GM23338 (cell line): ENCODE data around the gene ACOX2. TPM values are rescaled to one million over a fixed set of nuclear protein-coding genes. Genes with fewer than 3 reads are reported as not detected.

Experiments used
- ATAC-seq: fragments of 200-7000 bp; cut with Tn5 transposase; 3 replicates; pipeline ENCODE4 v1.9.1; 2020
- DNase-seq: peaks from one replicate; pipeline ENCODE4 v3.0.0-alpha.2; 2015; ENCODE audit warnings: low spot score
- H2AFZ ChIP-seq: fragments of 200-600 bp; sonication (generic); 2 replicates; pipeline ENCODE4 v1.8.0; 2016; ENCODE audit warnings: antibody characterized with exemption, mild to moderate bottlenecking, moderate library complexity
- H3F3A ChIP-seq: fragments of 200-600 bp; sonication (generic); replicated peaks from 2 replicates; pipeline ENCODE4 v1.8.0; 2017; ENCODE audit warnings: antibody characterized with exemption, mixed run types, low read depth
- H3K27ac ChIP-seq: fragments of 200-600 bp; sonication (generic); 2 replicates; pipeline ENCODE4 v1.6.1; 2016; ENCODE audit warnings: low read depth
- H3K27me3 ChIP-seq: fragments of 200-600 bp; sonication (generic); 2 replicates; pipeline ENCODE4 v1.8.0; 2016; ENCODE audit warnings: mild to moderate bottlenecking, mixed run types, moderate library complexity; ENCODE audit not compliant: insufficient read depth
- H3K36me3 ChIP-seq: fragments of 200-600 bp; sonication (generic); 2 replicates; pipeline ENCODE4 v1.8.0; 2016; ENCODE audit warnings: mild to moderate bottlenecking; ENCODE audit not compliant: insufficient read depth
- H3K4me1 ChIP-seq: fragments of 200-600 bp; sonication (generic); 2 replicates; pipeline ENCODE4 v1.8.0; 2016; ENCODE audit warnings: mild to moderate bottlenecking, moderate library complexity; ENCODE audit not compliant: insufficient read depth
- H3K4me2 ChIP-seq: fragments of 200-600 bp; sonication (generic); 2 replicates; pipeline ENCODE4 v1.7.1; 2017; ENCODE audit warnings: mixed run types
- H3K4me3 ChIP-seq: fragments of 200-600 bp; sonication (generic); 2 replicates; pipeline ENCODE4 v1.6.1; 2016; ENCODE audit warnings: mixed run types
- H3K79me2 ChIP-seq: fragments of 200-600 bp; sonication (generic); replicated peaks from 2 replicates; pipeline ENCODE4 v1.8.0; 2017; ENCODE audit warnings: mild to moderate bottlenecking; ENCODE audit not compliant: insufficient read depth
- H3K9me2 ChIP-seq: fragments of 200-600 bp; sonication (generic); 2 replicates; pipeline ENCODE4 v1.8.0; 2017; ENCODE audit not compliant: insufficient read depth
- H4K20me1 ChIP-seq: fragments of 200-600 bp; sonication (generic); replicated peaks from 2 replicates; pipeline ENCODE4 v1.8.0; 2017; ENCODE audit warnings: mild to moderate bottlenecking; ENCODE audit not compliant: insufficient read depth
- H3K27ac Mint-ChIP-seq: 2 replicates; pipeline ENCODE4 v1.8.0; 2020; ENCODE audit warnings: inconsistent platforms, mild to moderate bottlenecking, moderate library complexity, mixed read lengths
- H3K27me3 Mint-ChIP-seq: 3 replicates; pipeline ENCODE4 v1.8.0; 2022; ENCODE audit warnings: low read depth, mild to moderate bottlenecking, moderate library complexity, mixed read lengths, inconsistent platforms; ENCODE audit not compliant: insufficient read depth, poor library complexity
- H3K36me3 Mint-ChIP-seq: 3 replicates; pipeline ENCODE4 v1.8.0; 2021; ENCODE audit warnings: low read depth, mild to moderate bottlenecking, inconsistent platforms, moderate library complexity, mixed read lengths
- H3K4me1 Mint-ChIP-seq: 3 replicates; pipeline ENCODE4 v1.8.0; 2020; ENCODE audit warnings: mild to moderate bottlenecking, inconsistent platforms, mixed read lengths
- H3K4me3 Mint-ChIP-seq: 3 replicates; pipeline ENCODE4 v1.8.0; 2021; ENCODE audit warnings: moderate library complexity, mild to moderate bottlenecking, inconsistent platforms, mixed read lengths
- H3K9me3 Mint-ChIP-seq: 3 replicates; pipeline ENCODE4 v1.8.0; 2020; ENCODE audit warnings: moderate library complexity, mild to moderate bottlenecking, inconsistent platforms, mixed read lengths
- CREB1 ChIP-seq: fragments of 250-450 bp; sonication (Bioruptor Pico); IDR thresholded peaks from 2 replicates; pipeline ENCODE4 v1.5.0; 2020; ENCODE audit warnings: low read depth, mild to moderate bottlenecking, moderate library complexity
- NANOG ChIP-seq: IDR thresholded peaks from 2 replicates; pipeline ENCODE4 v1.6.1; 2016; ENCODE audit warnings: antibody characterized with exemption, borderline replicate concordance
- REST ChIP-seq: IDR thresholded peaks from one replicate; pipeline ENCODE4 v1.6.1; 2018; ENCODE audit warnings: antibody characterized with exemption; ENCODE audit not compliant: unreplicated experiment
- ZNF462 ChIP-seq: fragments of 250-450 bp; sonication (Bioruptor Pico); IDR thresholded peaks from 2 replicates; pipeline ENCODE4 v1.5.0; 2020; ENCODE audit warnings: mild to moderate bottlenecking, moderate library complexity
- polyA plus RNA-seq: library from polyadenylated mRNA; unstranded; fragments of >200 nt; fragmentation: Nextera tagmentation; extraction: Ambion mirVana; gene quantifications from 2 replicates; pipeline ENCODE4 v1.2.1, GENCODE V29; 2016
- total RNA-seq: library from RNA; depleted of rRNA; stranded (reverse); fragments of >200 nt; shearing (Covaris generic); gene quantifications from 2 replicates; pipeline ENCODE4 v1.2.3, GENCODE V29; 2014

ACOX2 gene
- total and polyA plus RNA-seq, 2 experiments from 2014 or later: 1.1 to 1.9 TPM

- H3K4me1 ChIP-seq: no peaks in the 10 kb centered on the region
- no peak overlapping the region for H3K27ac ChIP-seq
- H3K27me3 ChIP-seq: no peaks in the 10 kb centered on the region
- H3K4me3 ChIP-seq: no peak overlapping the region
- H3K27me3 Mint-ChIP-seq: peaks cover 1% of the 10 kb centered on the region
- H3K4me1 Mint-ChIP-seq: no peaks in the 10 kb centered on the region
- ATAC-seq: no peak
- no peaks in the 10 kb centered on the region for H3K36me3 ChIP-seq
- no peak overlapping the region for H3K4me2 ChIP-seq
- no peak for TF ChIP-seq REST
- no peak for TF ChIP-seq CREB1 (CRISPR knock-in tag)
- no peak for TF ChIP-seq ZNF462
- TF ChIP-seq NANOG: no peak
- DNase-seq: no peak
- peaks cover 6% of the 10 kb centered on the region; the same call in 1 of the 2 replicates for H3K9me2 ChIP-seq
- no peak overlapping the region for H3K27ac Mint-ChIP-seq
- H3F3A ChIP-seq: no peaks in the 10 kb centered on the region
- H2AFZ ChIP-seq: no peak overlapping the region
- H3K79me2 ChIP-seq: peaks cover 3% of the 10 kb centered on the region; the same call in 1 of the 2 replicates
- H3K9me3 Mint-ChIP-seq: no peaks in the 10 kb centered on the region
- H3K4me3 Mint-ChIP-seq: no peak overlapping the region
- H4K20me1 ChIP-seq: no peaks in the 10 kb centered on the region
- H3K36me3 Mint-ChIP-seq: no peaks in the 10 kb centered on the region
Measured at GRCh38 chr3:58508437-58508836, 28.6 kb downstream of the ACOX2 start.
